Hepatocyte (in vitro differentiated cells): ENCODE data around the gene SPOUT1.

Experiments used
- CTCF ChIP-seq: fragments of 200-600 bp; sonication (generic); IDR thresholded peaks from 2 replicates; pipeline ENCODE4 v1.5.1; 2016; ENCODE audit warnings: antibody characterized with exemption, mild to moderate bottlenecking; ENCODE audit not compliant: poor library complexity
- EZH2 ChIP-seq: fragments of 200-600 bp; sonication (generic); IDR thresholded peaks from 2 replicates; pipeline ENCODE4 v1.6.1; 2016; ENCODE audit warnings: antibody characterized with exemption, mild to moderate bottlenecking, borderline replicate concordance

GRCh38 chr9:128823903-128824406 is 5.6 kb downstream of the SPOUT1 start:
- no peak for TF ChIP-seq CTCF
- TF ChIP-seq EZH2, result no peak
